ENCODE measurements around the gene PRMT2. TPM values are rescaled to one million over a fixed set of nuclear protein-coding genes. Genes with fewer than 3 reads are reported as not detected.
A peak's percentile ranks its signal among the peaks of the same experiment; 100 is the strongest.

The PRMT2 gene
- total RNA-seq, 2 experiments from 2014 or later, result 99.7 to 107 TPM

GRCh38 chr21:46636550-46637285 lies 1.2 kb downstream of the PRMT2 start:
- peak overlapping the region; percentile 94 for H3K27ac Mint-ChIP-seq
- ATAC-seq, result no peak
- no peak for DNase-seq
- no peaks in the 10 kb centered on the region for H3K9me3 Mint-ChIP-seq (ENCODE audit: low read depth)
- H3K27me3 Mint-ChIP-seq, result no peaks in the 10 kb centered on the region
- peaks cover 60% of the 10 kb centered on the region for H3K4me1 Mint-ChIP-seq
- H3K4me3 Mint-ChIP-seq, result peak overlapping the region; percentile 84
- peaks cover 25% of the 10 kb centered on the region for H3K36me3 Mint-ChIP-seq
- CTCF ChIA-PET, result interaction anchor here (0.8 to 5.3 kb wide), 7 partner anchors 16 to 493 kb away, joined by 3 to 30 read pairs (median 4); no protein-coding TSS in a partner anchor

- Mint-ChIP-seq H3K9me3 (ENCODE audit: low read depth) (no peaks in the 10 kb centered on the region), H3K27me3 (no peaks in the 10 kb centered on the region), H3K4me3 (peak overlapping the region; percentile 59), H3K36me3 (peaks cover 34% of the 10 kb centered on the region), H3K4me1 (peaks cover 59% of the 10 kb centered on the region), H3K27ac (peak overlapping the region; percentile 81)
- CTCF ChIA-PET, result interaction anchor here (0.8 to 5.3 kb wide), 4 partner anchors 18 to 157 kb away, joined by 3 to 30 read pairs (median 8); no protein-coding TSS in a partner anchor
- no peak for DNase-seq
- ATAC-seq, result peak; percentile 16
Measured at GRCh38 chr21:46637952-46638746, 2.7 kb downstream of the PRMT2 start.

- ATAC-seq (no peak), DNase-seq (no peak)
- Mint-ChIP-seq H3K9me3 (ENCODE audit: low read depth) (no peaks in the 10 kb centered on the region), H3K4me3 (peak overlapping the region; percentile 37), H3K4me1 (peaks cover 45% of the 10 kb centered on the region), H3K27ac (peak overlapping the region; percentile 61), H3K36me3 (peaks cover 47% of the 10 kb centered on the region), H3K27me3 (no peaks in the 10 kb centered on the region)
- CTCF ChIA-PET, result interaction anchor here (0.7 to 2.0 kb wide), 6 partner anchors 44 to 181 kb away, joined by 3 to 8 read pairs (median 4); partner anchors contain the start of gene DIP2A
Measured at GRCh38 chr21:46639489-46640386, 4.3 kb downstream of the PRMT2 start.

- H3K9me3 Mint-ChIP-seq (ENCODE audit: low read depth), result no peaks in the 10 kb centered on the region
- peak overlapping the region; percentile 33 for H3K27ac Mint-ChIP-seq
- H3K27me3 Mint-ChIP-seq, result no peaks in the 10 kb centered on the region
- no peak overlapping the region for H3K4me3 Mint-ChIP-seq
- H3K36me3 Mint-ChIP-seq, result peaks cover 63% of the 10 kb centered on the region
- DNase-seq, result no peak
- CTCF ChIA-PET, result no interaction called here
- no peak for ATAC-seq
- H3K4me1 Mint-ChIP-seq, result peaks cover 40% of the 10 kb centered on the region
Measured at GRCh38 chr21:46641656-46642055, 6.2 kb downstream of the PRMT2 start.

- DNase-seq, result no peak
- CTCF ChIA-PET, result interaction anchor here (0.6 to 1.5 kb wide), 4 partner anchors 8 to 84 kb away, joined by 3 read pairs; partner anchors contain the start of gene PRMT2
- Mint-ChIP-seq H3K4me3 (no peak overlapping the region), H3K27ac (no peak overlapping the region), H3K4me1 (peaks cover 24% of the 10 kb centered on the region), H3K9me3 (ENCODE audit: low read depth) (no peaks in the 10 kb centered on the region), H3K27me3 (no peaks in the 10 kb centered on the region), H3K36me3 (peaks cover 68% of the 10 kb centered on the region)
- no peak for ATAC-seq
Measured at GRCh38 chr21:46643379-46644177, 8.1 kb downstream of the PRMT2 start.

GRCh38 chr21:46645840-46646239 lies 10.4 kb downstream of the PRMT2 start:
- Mint-ChIP-seq H3K27me3 (no peaks in the 10 kb centered on the region), H3K9me3 (ENCODE audit: low read depth) (no peaks in the 10 kb centered on the region), H3K36me3 (peaks cover 80% of the 10 kb centered on the region), H3K4me3 (no peak overlapping the region), H3K4me1 (peaks cover 7% of the 10 kb centered on the region), H3K27ac (no peak overlapping the region)
- no peak for ATAC-seq
- CTCF ChIA-PET, result interaction anchor here (0.9 to 2.3 kb wide), 2 partner anchors 15 to 16 kb away, joined by 4 to 5 read pairs; no protein-coding TSS in a partner anchor
- no peak for DNase-seq

- no peak overlapping the region for H3K27ac Mint-ChIP-seq
- no peaks in the 10 kb centered on the region for H3K9me3 Mint-ChIP-seq (ENCODE audit: low read depth)
- peaks cover 6% of the 10 kb centered on the region for H3K4me1 Mint-ChIP-seq
- CTCF ChIA-PET, result interaction anchor here (1.3 to 2.3 kb wide), 2 partner anchors 11 to 15 kb away, joined by 3 to 5 read pairs; no protein-coding TSS in a partner anchor
- H3K4me3 Mint-ChIP-seq, result no peak overlapping the region
- no peaks in the 10 kb centered on the region for H3K27me3 Mint-ChIP-seq
- DNase-seq, result no peak
- H3K36me3 Mint-ChIP-seq, result peaks cover 81% of the 10 kb centered on the region
- ATAC-seq, result no peak
Measured at GRCh38 chr21:46646541-46647154, 11.2 kb downstream of the PRMT2 start.

- DNase-seq (no peak), ATAC-seq (no peak)
- Mint-ChIP-seq H3K36me3 (peaks cover 87% of the 10 kb centered on the region), H3K27me3 (no peaks in the 10 kb centered on the region), H3K27ac (no peak overlapping the region), H3K9me3 (ENCODE audit: low read depth) (peaks cover 2% of the 10 kb centered on the region), H3K4me1 (peaks cover 3% of the 10 kb centered on the region), H3K4me3 (no peak overlapping the region)
- CTCF ChIA-PET, result no interaction called here
Measured at GRCh38 chr21:46648539-46648938, 13.1 kb downstream of the PRMT2 start.

GRCh38 chr21:46649356-46649755 lies 13.9 kb downstream of the PRMT2 start:
- CTCF ChIA-PET, result no interaction called here

GRCh38 chr21:46650476-46651098 lies 15.1 kb downstream of the PRMT2 start:
- ATAC-seq, result no peak
- H3K9me3 Mint-ChIP-seq (ENCODE audit: low read depth), result peaks cover 6% of the 10 kb centered on the region
- CTCF ChIA-PET, result no interaction called here

More at GRCh38 chr21:46649356-46649755, 13.9 kb downstream of the PRMT2 start:
- H3K36me3 Mint-ChIP-seq, result peaks cover 89% of the 10 kb centered on the region
- DNase-seq, result no peak
- H3K4me1 Mint-ChIP-seq, result peaks cover 3% of the 10 kb centered on the region
- H3K9me3 Mint-ChIP-seq (ENCODE audit: low read depth), result peaks cover 4% of the 10 kb centered on the region
- no peaks in the 10 kb centered on the region for H3K27me3 Mint-ChIP-seq
- no peak overlapping the region for H3K4me3 Mint-ChIP-seq
- H3K27ac Mint-ChIP-seq, result no peak overlapping the region
- no peak for ATAC-seq

GRCh38 chr21:46651121-46651520 lies 15.6 kb downstream of the PRMT2 start:
- Mint-ChIP-seq H3K4me3 (no peak overlapping the region), H3K27ac (no peak overlapping the region), H3K36me3 (peaks cover 92% of the 10 kb centered on the region), H3K4me1 (peaks cover 3% of the 10 kb centered on the region), H3K9me3 (ENCODE audit: low read depth) (peaks cover 11% of the 10 kb centered on the region), H3K27me3 (no peaks in the 10 kb centered on the region)
- DNase-seq, result no peak
- CTCF ChIA-PET, result no interaction called here
- no peak for ATAC-seq

More at GRCh38 chr21:46650476-46651098, 15.1 kb downstream of the PRMT2 start:
- no peak overlapping the region for H3K4me3 Mint-ChIP-seq
- DNase-seq, result no peak
- H3K27me3 Mint-ChIP-seq, result no peaks in the 10 kb centered on the region
- peaks cover 92% of the 10 kb centered on the region for H3K36me3 Mint-ChIP-seq
- peak overlapping the region; percentile 1 for H3K27ac Mint-ChIP-seq
- H3K4me1 Mint-ChIP-seq, result peaks cover 3% of the 10 kb centered on the region
